PC-3 (cell line): ENCODE data around the gene CHST3.

Source experiments
- CTCF ChIP-seq: fragments of 300-600 bp; sonication (generic); conservative IDR thresholded peaks from 2 replicates; pipeline ENCODE4 v1.5.1; 2017; ENCODE audit warnings: antibody characterized with exemption, low read depth, mild to moderate bottlenecking, low read length
- EZH2 ChIP-seq: fragments of 300-600 bp; sonication (generic); IDR thresholded peaks from one replicate; pipeline ENCODE4 v1.6.1; 2017; ENCODE audit warnings: antibody characterized with exemption, mild to moderate bottlenecking, low read length; ENCODE audit not compliant: unreplicated experiment
- EZH2phosphoT487 ChIP-seq: fragments of 300-600 bp; sonication (generic); IDR thresholded peaks from 2 replicates; pipeline ENCODE4 v1.6.1; 2018; ENCODE audit warnings: mild to moderate bottlenecking, antibody characterized with exemption, low read length, borderline replicate concordance

- TF ChIP-seq CTCF (no peak), EZH2 (no peak), EZH2phosphoT487 (no peak)
Observed at GRCh38 chr10:72001033-72001395, 36.8 kb downstream of the CHST3 start.
